Measurements from ENCODE around the gene PRRC2A.

Gene PRRC2A

DNA sequence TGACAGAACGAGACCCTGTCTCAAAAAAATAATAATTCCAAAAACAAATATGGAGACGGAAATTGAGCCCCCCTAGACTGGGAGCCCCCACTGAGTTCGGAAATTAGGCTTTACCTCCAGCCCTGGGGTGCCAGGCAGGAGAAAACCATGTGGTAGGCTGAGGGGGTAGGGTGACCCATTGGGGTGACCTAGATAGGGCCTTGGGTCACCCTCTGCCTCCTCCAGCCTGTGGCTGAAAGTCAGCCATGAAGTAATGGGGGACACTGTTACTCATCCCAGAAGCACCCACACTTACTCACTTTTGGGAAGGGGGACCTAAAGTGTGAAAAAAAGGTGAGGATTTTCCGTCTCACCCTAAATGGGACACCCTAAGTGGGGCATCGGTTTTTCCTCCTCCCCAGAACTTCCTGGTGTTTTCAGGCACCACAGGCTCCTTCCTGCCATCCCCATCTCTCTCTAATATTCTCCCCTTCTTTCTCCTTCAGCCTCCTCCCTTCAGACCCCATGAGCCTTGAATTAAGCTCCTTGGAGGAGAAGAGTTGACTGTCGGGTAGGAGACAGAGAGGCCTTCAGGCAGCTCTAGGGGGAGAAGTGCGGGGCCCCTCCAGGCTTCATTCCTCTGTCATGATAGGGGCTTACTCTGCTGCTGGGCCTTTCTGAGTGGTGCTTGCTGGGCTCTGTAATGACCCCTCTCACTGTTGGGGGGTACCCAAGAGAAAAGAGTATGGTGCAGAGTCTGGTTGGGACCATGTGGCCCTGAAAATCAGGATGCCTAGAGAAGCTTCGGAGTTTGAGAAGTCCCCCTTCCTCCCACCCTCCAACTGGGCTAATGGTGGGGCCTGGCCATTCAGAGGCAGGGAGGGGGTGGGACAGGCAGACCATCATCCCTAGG, 40.7 kb upstream of the PRRC2A start:
- Histone ChIP-seq H3K18ac (ENCODE audit: low read length) (no peak overlapping the region), H2AFZ (ENCODE audit: low read length) (peak overlapping the region; percentile 100), H3K4me1 (ENCODE audit: control insufficient read depth in 2 of 2, insufficient read depth in 1 of 2, low read depth in 1 of 2, low read length in 2 of 2) (peaks cover 2 to 7% of the 10 kb centered on the region in 2 donors), H3K4me3 (ENCODE audit: low read length in 2 of 2) (no peak overlapping the region), H2BK12ac (ENCODE audit: low read length) (no peak overlapping the region), H3K4me2 (ENCODE audit: insufficient read depth, low read length, poor library complexity, severe bottlenecking) (no peak overlapping the region), H4K91ac (ENCODE audit: low read depth, low read length, poor library complexity) (no peak overlapping the region), H3K9ac (ENCODE audit: low read depth, low read length, poor library complexity) (no peak overlapping the region), H3K23ac (ENCODE audit: low read depth, low read length, poor library complexity) (no peak overlapping the region), H3K9me3 (replicated peaks in 1 of 2; ENCODE audit: control insufficient read depth in 2 of 2, insufficient read depth in 1 of 2, low read depth in 1 of 2, low read length in 2 of 2) (no peaks in the 10 kb centered on the region), H3K36me3 (replicated peaks in 1 of 2; ENCODE audit: control insufficient read depth in 2 of 2, insufficient read depth in 2 of 2, low read length in 2 of 2) (no peaks in the 10 kb centered on the region), H3K27me3 (ENCODE audit: control insufficient read depth in 3 of 3, insufficient read depth in 3 of 3, low read depth in 1 of 3, low read length in 3 of 3) (peaks cover 0 to 48% (median 12%) of the 10 kb centered on the region in 3 experiments), H3K79me1 (ENCODE audit: low read depth, low read length) (no peaks in the 10 kb centered on the region), H3K27ac (replicated peaks; ENCODE audit: low read length) (no peak overlapping the region), H2BK15ac (ENCODE audit: low read length) (no peak overlapping the region), H2BK5ac (ENCODE audit: low read length) (no peak overlapping the region), H2BK120ac (ENCODE audit: low read depth, low read length) (peak overlapping the region; percentile 10), H3K4ac (ENCODE audit: low read length) (no peak overlapping the region), H3K14ac (ENCODE audit: low read length) (no peak overlapping the region), H2AK5ac (ENCODE audit: low read depth, low read length) (no peak overlapping the region), H4K8ac (ENCODE audit: low read depth, low read length) (no peak overlapping the region)
- WGBS, 2 donors (ENCODE audit: extremely low coverage in 2 of 2, insufficient read length in 2 of 2, insufficient replicate concordance in 1 of 2), result no CpG with 5 or more reads among the region's 8 CpGs
- no peak for DNase-seq (ENCODE audit: low spot score)

DNA sequence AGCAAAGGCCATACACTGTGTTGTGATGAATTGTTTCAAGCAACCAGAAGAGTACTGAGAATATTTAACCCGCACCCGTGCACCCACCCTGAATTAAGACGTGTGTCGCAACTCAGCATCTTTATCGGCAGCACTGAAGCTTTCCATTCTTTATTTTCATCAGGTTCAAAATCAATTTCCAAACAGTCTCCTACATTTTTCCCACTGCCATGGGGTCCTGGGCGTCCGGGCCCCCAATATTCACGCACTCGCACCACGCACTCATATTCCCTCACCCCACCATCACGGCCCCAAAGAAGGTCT, 40.1 kb upstream of the PRRC2A start:
- Histone ChIP-seq H2BK5ac (ENCODE audit: low read length) (no peak overlapping the region), H3K4ac (ENCODE audit: low read length) (peak overlapping the region; percentile 31), H4K91ac (ENCODE audit: low read depth, low read length, poor library complexity) (peak overlapping the region; percentile 41), H2BK120ac (ENCODE audit: low read depth, low read length) (peak overlapping the region; percentile 75), H3K14ac (ENCODE audit: low read length) (no peak overlapping the region), H4K8ac (ENCODE audit: low read depth, low read length) (no peak overlapping the region), H3K4me2 (ENCODE audit: insufficient read depth, low read length, poor library complexity, severe bottlenecking) (peak overlapping the region; percentile 96), H3K27me3 (ENCODE audit: control insufficient read depth in 3 of 3, insufficient read depth in 3 of 3, low read depth in 1 of 3, low read length in 3 of 3) (peaks cover 0 to 42% (median 12%) of the 10 kb centered on the region in 3 experiments), H3K9ac (ENCODE audit: low read depth, low read length, poor library complexity) (no peak overlapping the region), H3K36me3 (replicated peaks in 1 of 2; ENCODE audit: control insufficient read depth in 2 of 2, insufficient read depth in 2 of 2, low read length in 2 of 2) (no peaks in the 10 kb centered on the region), H2BK12ac (ENCODE audit: low read length) (no peak overlapping the region), H3K4me1 (ENCODE audit: control insufficient read depth in 2 of 2, insufficient read depth in 1 of 2, low read depth in 1 of 2, low read length in 2 of 2) (peaks cover 2 to 7% of the 10 kb centered on the region in 2 donors), H3K23ac (ENCODE audit: low read depth, low read length, poor library complexity) (peak overlapping the region; percentile 97), H2AK5ac (ENCODE audit: low read depth, low read length) (peak overlapping the region; percentile 78), H3K9me3 (replicated peaks in 1 of 2; ENCODE audit: control insufficient read depth in 2 of 2, insufficient read depth in 1 of 2, low read depth in 1 of 2, low read length in 2 of 2) (no peaks in the 10 kb centered on the region), H2BK15ac (ENCODE audit: low read length) (no peak overlapping the region), H2AFZ (ENCODE audit: low read length) (peak overlapping the region; percentile 100), H3K18ac (ENCODE audit: low read length) (peak overlapping the region; percentile 98), H3K4me3 (ENCODE audit: low read length in 2 of 2) (peak overlapping the region; percentile 63 to 74), H3K27ac (replicated peaks; ENCODE audit: low read length) (no peak overlapping the region), H3K79me1 (ENCODE audit: low read depth, low read length) (no peaks in the 10 kb centered on the region)
- DNase-seq (ENCODE audit: low spot score), result peak; percentile 15
- WGBS, 2 donors (ENCODE audit: extremely low coverage in 2 of 2, insufficient read length in 2 of 2, insufficient replicate concordance in 1 of 2), result no CpG with 5 or more reads among the region's 11 CpGs

DNA sequence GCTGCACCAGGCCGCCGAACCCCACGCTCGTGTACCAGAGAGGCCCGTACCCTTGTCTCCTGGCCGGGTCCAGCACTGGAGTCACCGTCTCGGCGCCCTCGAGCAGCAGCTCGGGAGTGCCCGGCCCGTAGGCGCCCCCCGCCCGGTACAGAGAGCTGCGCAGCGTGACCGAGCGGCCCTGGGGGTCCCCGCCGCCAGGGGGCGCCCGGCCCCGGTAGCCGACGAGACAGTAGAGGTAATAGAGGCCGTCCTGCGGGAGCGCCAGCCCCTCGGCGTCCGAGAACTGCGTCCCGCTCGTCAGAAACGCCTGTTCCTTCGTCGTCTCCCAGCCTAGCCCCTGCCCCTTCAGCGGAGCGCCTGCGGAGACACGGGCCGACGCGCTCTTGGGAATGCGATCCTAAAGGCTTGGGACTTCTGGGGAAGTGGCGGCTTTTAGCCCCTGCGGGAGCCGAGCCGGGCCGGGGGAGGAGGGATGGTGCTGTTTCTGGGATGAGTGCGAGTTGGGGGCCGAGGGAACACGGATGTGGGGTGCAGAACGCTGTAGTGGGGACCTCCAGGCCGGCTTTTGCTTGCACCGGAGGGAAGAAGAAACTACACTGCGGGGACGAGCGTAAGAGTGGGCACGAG, 39.6 kb upstream of the PRRC2A start:
- Histone ChIP-seq H3K14ac (ENCODE audit: low read length) (peak overlapping the region; percentile 75), H2BK15ac (ENCODE audit: low read length) (peak overlapping the region; percentile 79), H3K27me3 (ENCODE audit: control insufficient read depth in 3 of 3, insufficient read depth in 3 of 3, low read depth in 1 of 3, low read length in 3 of 3) (peaks cover 0 to 42% (median 12%) of the 10 kb centered on the region in 3 experiments), H2AFZ (ENCODE audit: low read length) (peak overlapping the region; percentile 100), H3K27ac (replicated peaks; ENCODE audit: low read length) (no peak overlapping the region), H3K18ac (ENCODE audit: low read length) (peak overlapping the region; percentile 98), H2BK5ac (ENCODE audit: low read length) (no peak overlapping the region), H3K4ac (ENCODE audit: low read length) (peak overlapping the region; percentile 31), H3K4me3 (ENCODE audit: low read length in 2 of 2) (peak overlapping the region; percentile 63 to 96), H3K4me1 (ENCODE audit: control insufficient read depth in 2 of 2, insufficient read depth in 1 of 2, low read depth in 1 of 2, low read length in 2 of 2) (peaks cover 2 to 7% of the 10 kb centered on the region in 2 donors), H2AK5ac (ENCODE audit: low read depth, low read length) (peak overlapping the region; percentile 95), H3K36me3 (replicated peaks in 1 of 2; ENCODE audit: control insufficient read depth in 2 of 2, insufficient read depth in 2 of 2, low read length in 2 of 2) (no peaks in the 10 kb centered on the region), H2BK12ac (ENCODE audit: low read length) (no peak overlapping the region), H4K91ac (ENCODE audit: low read depth, low read length, poor library complexity) (peak overlapping the region; percentile 41), H2BK120ac (ENCODE audit: low read depth, low read length) (peak overlapping the region; percentile 75), H3K9ac (ENCODE audit: low read depth, low read length, poor library complexity) (peak overlapping the region; percentile 96), H3K4me2 (ENCODE audit: insufficient read depth, low read length, poor library complexity, severe bottlenecking) (peak overlapping the region; percentile 96), H3K23ac (ENCODE audit: low read depth, low read length, poor library complexity) (peak overlapping the region; percentile 97), H4K8ac (ENCODE audit: low read depth, low read length) (no peak overlapping the region), H3K79me1 (ENCODE audit: low read depth, low read length) (no peaks in the 10 kb centered on the region), H3K9me3 (replicated peaks in 1 of 2; ENCODE audit: control insufficient read depth in 2 of 2, insufficient read depth in 1 of 2, low read depth in 1 of 2, low read length in 2 of 2) (no peaks in the 10 kb centered on the region)
- DNase-seq (ENCODE audit: low spot score), result peak; percentile 83
- WGBS, 2 donors (ENCODE audit: extremely low coverage in 2 of 2, insufficient read length in 2 of 2, insufficient replicate concordance in 1 of 2), result no CpG with 5 or more reads among the region's 62 CpGs
